ENCODE data around the gene CASK.

DNA sequence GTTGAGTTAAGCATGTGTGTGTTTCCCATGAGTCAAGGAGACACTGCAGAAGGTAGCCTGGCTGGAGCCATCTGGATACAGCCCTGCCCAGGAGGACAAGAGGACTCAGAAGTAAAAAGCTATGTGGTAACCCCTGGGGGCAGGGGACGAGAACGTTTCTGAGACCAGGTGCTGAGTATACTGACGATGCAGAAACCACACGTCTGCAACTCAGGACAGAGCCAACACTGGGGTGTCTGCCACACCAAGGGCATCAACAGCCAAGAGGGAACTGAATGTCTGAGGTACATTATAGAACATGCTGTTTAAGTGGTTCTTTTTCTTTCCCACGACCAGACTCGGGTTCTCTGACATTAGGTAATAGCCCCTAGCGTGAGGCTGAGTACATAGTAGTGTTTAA lies 328.7 kb downstream of the CASK start:
- TF ChIP-seq CTCF (IDR thresholded peaks at IDR 0.05) (no peak), POLR2A (IDR thresholded peaks at IDR 0.05) (no peak)

Data from sigmoid colon (tissue), 3 donors.